Activated CD8-positive, alpha-beta memory T cell treated with anti-CD3 and anti-CD28 coated beads, Interleukin-2, amount 50 U/mL, for 48 hours (primary cell): Measurements from ENCODE around the gene ANKRD10.

Experiments
- DNase-seq: peaks from one replicate; pipeline ENCODE4 v3.0.0-alpha.2; 2020

Gene ANKRD10

GRCh38 chr13:110944968-110945927 lies 30.4 kb upstream of the ANKRD10 start:
- DNase-seq = no peak

GRCh38 chr13:110944121-110944967 lies 29.5 kb upstream of the ANKRD10 start:
- DNase-seq = no peak

GRCh38 chr13:110942248-110942981 lies 27.5 kb upstream of the ANKRD10 start:
- no peak for DNase-seq

GRCh38 chr13:110938662-110939421 lies 24.0 kb upstream of the ANKRD10 start:
- DNase-seq = no peak

- DNase-seq = no peak
These were observed 22.8 kb upstream of the ANKRD10 start for GRCh38 chr13:110937511-110938285.

GRCh38 chr13:110936519-110936918 lies 21.6 kb upstream of the ANKRD10 start:
- no peak for DNase-seq

GRCh38 chr13:110932588-110932987 lies 17.7 kb upstream of the ANKRD10 start:
- no peak for DNase-seq

- no peak for DNase-seq
These were observed 14.4 kb upstream of the ANKRD10 start for GRCh38 chr13:110929104-110929777.

GRCh38 chr13:110925023-110925612 lies 10.2 kb upstream of the ANKRD10 start:
- DNase-seq = no peak

GRCh38 chr13:110924639-110924934 lies 9.7 kb upstream of the ANKRD10 start:
- DNase-seq = no peak

GRCh38 chr13:110923777-110924638 lies 9.1 kb upstream of the ANKRD10 start:
- no peak for DNase-seq

- no peak for DNase-seq
These were observed 8.2 kb upstream of the ANKRD10 start for GRCh38 chr13:110923086-110923485.

GRCh38 chr13:110922506-110922905 lies 7.6 kb upstream of the ANKRD10 start:
- DNase-seq = no peak

GRCh38 chr13:110921695-110922094 lies 6.8 kb upstream of the ANKRD10 start:
- no peak for DNase-seq

GRCh38 chr13:110921209-110921608 lies 6.3 kb upstream of the ANKRD10 start:
- no peak for DNase-seq

GRCh38 chr13:110920038-110920437 lies 5.2 kb upstream of the ANKRD10 start:
- DNase-seq = no peak

- no peak for DNase-seq
These were observed 1.7 kb upstream of the ANKRD10 start for GRCh38 chr13:110916301-110917142.

- DNase-seq = no peak
These were observed 971 bp upstream of the ANKRD10 start for GRCh38 chr13:110915874-110916206.
